Measurements from ENCODE around the gene MPHOSPH10. TPM values are rescaled to one million over a fixed set of nuclear protein-coding genes. Genes with fewer than 3 reads are reported as not detected.

The MPHOSPH10 gene
- total RNA-seq: 11.5 and 17.4 TPM in 2 replicates

GRCh38 chr2:71130152-71130904 is at the start of gene MPHOSPH10, which contains the start of gene MCEE:
MPHOSPH10 (plus strand) TSS chr2:71130634; CDS start chr2:71130666, 32 bp downstream.
MCEE (minus strand) TSS chr2:71130229; CDS start chr2:71130219, 10 bp downstream.

Other genes with a start within 250 kb of the MPHOSPH10 start
- not detected in 2 replicates for gene VAX2, start 230.1 kb upstream of the MPHOSPH10 start, total RNA-seq
- not detected in 2 replicates for gene ATP6V1B1, start 194.7 kb upstream of the MPHOSPH10 start, total RNA-seq
- 0.26 and 0.33 TPM in 2 replicates for gene ANKRD53, start 152.0 kb upstream of the MPHOSPH10 start, total RNA-seq
- gene TEX261, start 135.8 kb upstream of the MPHOSPH10 start, total RNA-seq: 28.0 and 28.9 TPM in 2 replicates
- gene NAGK, start 62.0 kb upstream of the MPHOSPH10 start, total RNA-seq: 47.9 and 78.0 TPM in 2 replicates
- 12.7 and 19.8 TPM in 2 replicates for gene MCEE, start 405 bp upstream of the MPHOSPH10 start, total RNA-seq
- gene PAIP2B, start 96.5 kb downstream of the MPHOSPH10 start, total RNA-seq: 1.1 and 2.0 TPM in 2 replicates
- gene ZNF638, start 201.1 kb downstream of the MPHOSPH10 start, total RNA-seq: 88.5 and 129 TPM in 2 replicates